ENCODE measurements around the gene PPP1R14D.

The PPP1R14D gene

GRCh38 chr15:40852529-40852928 is 24.0 kb upstream of the PPP1R14D start:
- no peak for DNase-seq (ENCODE audit: low spot score)

- no peak for DNase-seq (ENCODE audit: low spot score)
These were observed 22.1 kb upstream of the PPP1R14D start for GRCh38 chr15:40850576-40851112.

- no peak for DNase-seq (ENCODE audit: low spot score)
These were observed 18.9 kb upstream of the PPP1R14D start for GRCh38 chr15:40847223-40847961.

- no peak for DNase-seq (ENCODE audit: low spot score)
These were observed 18.3 kb upstream of the PPP1R14D start for GRCh38 chr15:40846841-40847222.

GRCh38 chr15:40845511-40846284 is 17.2 kb upstream of the PPP1R14D start:
- no peak for DNase-seq (ENCODE audit: low spot score)

GRCh38 chr15:40845036-40845435 is 16.5 kb upstream of the PPP1R14D start:
- DNase-seq (ENCODE audit: low spot score): no peak

- no peak for DNase-seq (ENCODE audit: low spot score)
These were observed 16.2 kb upstream of the PPP1R14D start for GRCh38 chr15:40844696-40845030.

GRCh38 chr15:40843885-40844695 is 15.6 kb upstream of the PPP1R14D start, which contains the start of gene SPINT1:
Gene SPINT1 (plus strand): TSS chr15:40844048. CDS start chr15:40844555, 507 bp downstream.
- no peak for DNase-seq (ENCODE audit: low spot score)

GRCh38 chr15:40843261-40843884 is 14.9 kb upstream of the PPP1R14D start:
- no peak for DNase-seq (ENCODE audit: low spot score)

- no peak for DNase-seq (ENCODE audit: low spot score)
These were observed 13.2 kb upstream of the PPP1R14D start for GRCh38 chr15:40841741-40842140.

- no peak for DNase-seq (ENCODE audit: low spot score)
These were observed 10.2 kb upstream of the PPP1R14D start for GRCh38 chr15:40838756-40839155.

GRCh38 chr15:40836020-40836419 is 7.5 kb upstream of the PPP1R14D start:
- no peak for DNase-seq (ENCODE audit: low spot score)

GRCh38 chr15:40832903-40833302 is 4.4 kb upstream of the PPP1R14D start:
- DNase-seq (ENCODE audit: low spot score): no peak

- no peak for DNase-seq (ENCODE audit: low spot score)
These were observed 3.4 kb upstream of the PPP1R14D start for GRCh38 chr15:40831861-40832260.

GRCh38 chr15:40830884-40831283 is 2.4 kb upstream of the PPP1R14D start:
- DNase-seq (ENCODE audit: low spot score): no peak

- DNase-seq (ENCODE audit: low spot score): no peak
These were observed 607 bp upstream of the PPP1R14D start for GRCh38 chr15:40829115-40829514.

GRCh38 chr15:40826423-40827075 is 2.0 kb downstream of the PPP1R14D start:
- DNase-seq (ENCODE audit: low spot score): no peak

- no peak for DNase-seq (ENCODE audit: low spot score)
These were observed 2.7 kb downstream of the PPP1R14D start for GRCh38 chr15:40825661-40826422.

GRCh38 chr15:40823572-40824343 is 4.8 kb downstream of the PPP1R14D start:
- DNase-seq (ENCODE audit: low spot score): no peak

GRCh38 chr15:40821195-40821594 is 7.3 kb downstream of the PPP1R14D start:
- DNase-seq (ENCODE audit: low spot score): no peak
